Jurkat, Clone E6-1 (cell line): ENCODE data around the gene INPP5E.
A peak's percentile ranks its signal among the peaks of the same experiment; 100 is the strongest.
"Not testable (repeated sequence)": the region's sequence is repeated elsewhere in the genome, so short reads cannot be mapped to it uniquely, and the experiment has no call there.

Experiments
- DNase-seq: peaks from one replicate; pipeline ENCODE4 v3.0.0-alpha.2; 2011; ENCODE audit warnings: low read depth, low spot score
- H3K4me3 ChIP-seq: 2 replicates; pipeline ENCODE4 v1.5.1; 2011; ENCODE audit warnings: mild to moderate bottlenecking, low read length, control low read depth, moderate library complexity

INPP5E gene

GRCh38 chr9:136412962-136413361 lies 26.7 kb downstream of the INPP5E start:
- no peak overlapping the region for H3K4me3 ChIP-seq
- DNase-seq = no peak

DNA sequence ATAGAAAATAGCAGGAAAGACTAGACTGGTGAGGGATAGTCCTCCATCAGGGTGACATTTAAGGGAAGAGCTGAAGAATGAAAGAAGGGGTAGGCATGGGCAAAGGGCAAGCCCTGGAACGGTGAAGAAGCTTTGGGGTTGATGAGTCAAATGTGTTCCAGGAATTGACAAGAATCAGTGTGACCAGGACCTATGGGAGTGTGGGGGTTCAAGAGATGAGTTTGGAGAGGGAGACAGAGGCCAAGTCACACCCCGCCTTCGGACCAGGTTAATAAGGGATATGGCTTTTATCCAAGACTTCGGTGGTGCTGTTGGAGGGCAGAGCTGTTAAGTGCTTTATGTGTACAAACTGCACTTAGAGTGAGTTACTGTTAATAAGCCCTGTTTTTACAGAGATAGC lies 28.3 kb downstream of the INPP5E start:
- DNase-seq = no peak
- peak overlapping the region; percentile 93 for H3K4me3 ChIP-seq

GRCh38 chr9:136410500-136411287 lies 29.0 kb downstream of the INPP5E start, which contains the start of the genes ENTR1 and PMPCA:
Gene ENTR1, minus strand, starts transcription at chr9:136410614. Its CDS starts 217 bp downstream, at chr9:136410397.
Gene PMPCA, plus strand, starts transcription at chr9:136410658. Its CDS starts 11 bp downstream, at chr9:136410669.
- H3K4me3 ChIP-seq = peak within 1 kb of the TSS; percentile 93
- DNase-seq = peak; percentile 82

DNA sequence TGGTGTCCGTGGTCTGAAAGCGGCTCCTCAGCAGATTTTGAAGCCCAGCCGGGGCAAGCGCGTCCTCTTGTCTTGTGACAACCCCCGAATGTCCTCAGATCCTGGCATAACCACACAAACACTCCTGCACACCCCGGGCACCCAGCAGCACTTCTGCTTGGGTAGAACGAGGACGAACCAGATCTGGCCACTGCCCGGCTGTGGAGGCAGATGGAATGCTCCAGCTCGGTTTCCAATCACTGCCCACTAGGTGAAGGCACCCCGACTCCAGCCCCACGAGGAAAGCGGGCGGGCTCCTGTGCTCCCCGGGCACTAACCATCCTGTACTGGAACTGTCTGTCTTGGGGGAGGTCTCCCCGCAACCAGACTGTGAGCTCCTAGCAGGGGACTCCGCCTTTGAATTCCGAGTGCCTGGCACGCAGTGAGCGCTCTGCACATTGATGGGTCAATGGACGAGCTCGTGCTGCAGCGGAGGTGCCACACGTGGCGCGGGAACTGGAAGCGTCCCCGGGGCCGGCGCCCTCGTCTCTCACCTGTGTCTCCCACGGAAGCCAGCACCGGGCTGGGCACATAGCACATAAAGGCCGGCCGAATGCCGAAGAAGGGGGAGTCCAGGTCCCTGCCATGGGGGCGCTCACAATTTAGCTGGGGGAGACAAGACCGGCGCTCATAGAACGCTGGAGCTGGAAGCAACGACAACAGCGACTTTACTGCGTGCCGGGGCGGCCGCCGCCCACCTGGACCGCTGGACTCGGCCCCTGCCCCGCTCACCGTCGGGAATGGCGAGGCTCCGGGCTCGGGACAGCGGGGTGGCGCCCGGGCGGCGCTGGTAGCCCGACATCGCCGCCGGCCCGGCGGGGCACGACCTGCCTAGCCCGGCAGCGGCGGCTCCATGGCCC lies 29.8 kb downstream of the INPP5E start:
- peak overlapping the region; percentile 80 for H3K4me3 ChIP-seq
- DNase-seq = no peak

GRCh38 chr9:136407911-136408310 lies 31.7 kb downstream of the INPP5E start:
- no peak overlapping the region for H3K4me3 ChIP-seq
- no peak for DNase-seq

- not testable (repeated sequence) for H3K4me3 ChIP-seq, DNase-seq
Measured at GRCh38 chr9:136407061-136407460, 32.6 kb downstream of the INPP5E start.

- not testable (repeated sequence) for DNase-seq, H3K4me3 ChIP-seq
Measured at GRCh38 chr9:136405904-136406303, 33.7 kb downstream of the INPP5E start.

GRCh38 chr9:136405481-136405880 lies 34.2 kb downstream of the INPP5E start:
- H3K4me3 ChIP-seq = no peak overlapping the region
- no peak for DNase-seq

- no peak for DNase-seq
- no peak overlapping the region for H3K4me3 ChIP-seq
Measured at GRCh38 chr9:136404801-136405136, 34.9 kb downstream of the INPP5E start.

DNA sequence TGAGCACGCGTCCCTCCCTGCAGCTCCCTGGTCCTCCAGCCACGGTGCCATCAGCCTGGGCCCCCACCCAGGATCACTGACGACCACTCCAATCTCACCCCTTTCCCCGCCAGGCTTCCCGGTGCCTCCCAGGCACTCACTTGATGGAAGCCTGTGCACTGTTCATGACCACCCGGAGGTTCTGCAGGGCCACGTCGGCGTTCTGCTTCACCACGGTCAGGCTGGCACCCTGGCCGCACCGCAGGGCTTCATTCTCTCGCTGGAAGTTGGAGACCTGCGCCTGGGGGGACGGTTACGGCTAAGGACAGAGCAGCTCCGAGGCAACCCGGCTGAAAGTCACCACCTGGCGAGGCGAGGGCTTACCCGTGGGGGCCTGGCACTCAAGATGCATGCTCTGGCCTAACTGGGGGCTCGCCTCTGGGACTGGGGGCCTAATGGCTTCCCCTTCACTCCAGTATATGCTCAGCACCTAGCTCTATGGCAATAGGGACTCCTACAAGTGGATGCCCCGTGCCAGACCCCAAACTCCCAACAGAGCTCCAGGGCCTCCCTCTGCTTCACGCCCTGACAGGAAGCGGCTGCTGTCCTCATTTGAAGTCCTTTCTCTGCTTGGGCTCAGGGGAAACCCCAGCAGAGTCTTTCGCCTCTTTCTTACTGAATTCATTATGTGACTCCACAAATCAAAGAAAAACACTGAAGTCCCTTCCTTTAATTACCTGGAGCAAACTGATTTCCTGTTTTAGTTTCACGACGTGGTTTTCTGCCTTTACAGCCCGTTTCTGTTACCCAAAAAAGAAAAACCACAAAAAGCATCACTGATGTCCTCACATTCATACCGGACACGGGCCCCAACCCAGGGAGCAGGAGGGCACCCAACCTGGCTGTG lies 35.5 kb downstream of the INPP5E start:
- no peak overlapping the region for H3K4me3 ChIP-seq
- no peak for DNase-seq

GRCh38 chr9:136403538-136403914 lies 36.1 kb downstream of the INPP5E start:
- H3K4me3 ChIP-seq = no peak overlapping the region
- peak; percentile 25 for DNase-seq

DNA sequence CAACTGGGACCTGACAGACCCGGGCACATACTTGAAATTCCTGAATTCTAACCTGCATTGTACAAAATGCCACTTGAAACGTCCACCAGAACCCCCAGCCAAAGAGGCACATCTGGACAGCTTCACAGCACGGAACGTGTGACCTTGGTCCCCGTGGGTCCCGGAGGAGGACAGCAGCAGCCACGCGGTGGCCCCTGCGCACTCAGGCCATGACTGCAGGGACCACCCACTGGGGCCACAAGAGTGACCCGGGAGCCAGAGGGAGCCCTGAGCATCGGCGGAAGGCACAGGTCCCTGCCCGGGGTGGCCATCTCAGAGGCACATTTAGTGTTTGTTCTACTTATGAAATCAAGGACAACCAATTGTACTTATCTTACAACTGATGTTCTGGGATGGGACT lies 37.6 kb downstream of the INPP5E start:
- H3K4me3 ChIP-seq = no peak overlapping the region

GRCh38 chr9:136401173-136401922 lies 38.3 kb downstream of the INPP5E start:
- no peak overlapping the region for H3K4me3 ChIP-seq
- DNase-seq = no peak

More for the DNA sequence above, 37.6 kb downstream of the INPP5E start:
- no peak for DNase-seq

DNA sequence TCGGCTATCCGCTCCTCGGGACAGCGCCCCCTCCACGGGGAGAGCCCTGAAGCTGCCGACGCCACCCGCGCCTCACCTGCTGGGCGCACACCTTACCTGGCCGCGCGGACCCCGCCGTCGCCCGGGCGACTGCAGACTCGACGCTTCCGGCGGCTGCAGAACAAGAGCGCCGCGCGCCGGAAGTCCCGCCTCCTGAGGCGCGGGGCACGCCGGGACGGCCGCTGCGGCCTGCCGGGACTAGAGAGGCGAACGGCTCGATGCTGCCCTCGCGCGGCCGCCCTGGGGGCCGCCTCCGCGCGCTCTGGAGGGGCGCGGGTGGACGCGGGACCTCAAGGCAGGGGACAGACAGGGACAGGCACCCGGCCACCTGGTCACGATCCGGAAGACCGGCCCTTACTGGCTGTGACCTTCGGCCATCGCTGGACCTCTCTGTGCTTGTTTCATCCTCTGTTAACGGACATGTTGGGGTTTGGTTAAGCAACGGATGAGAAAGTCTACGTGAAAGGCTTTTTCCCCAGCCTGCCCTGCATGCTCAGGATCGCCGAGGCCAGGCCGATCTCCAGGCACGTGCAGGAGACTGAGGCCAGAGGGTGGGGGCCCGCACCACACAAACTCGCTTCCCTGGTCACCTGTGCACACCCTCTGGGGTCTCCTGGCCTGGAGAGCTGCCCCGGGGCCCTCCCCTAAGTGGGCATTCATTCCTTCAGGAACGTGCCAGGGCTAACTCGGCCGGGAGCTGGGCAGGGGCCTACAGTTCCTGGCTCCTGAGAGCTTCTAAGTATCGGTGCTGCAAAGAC lies 39.4 kb downstream of the INPP5E start, which contains the start of gene SNAPC4:
Gene SNAPC4 (minus strand): TSS at position 133 of the 797 bp plus-strand sequence. CDS start 1,742 bp downstream, outside the sequence.
- peak within 1 kb of the TSS; percentile 87 for H3K4me3 ChIP-seq
- peak; percentile 77 for DNase-seq

DNA sequence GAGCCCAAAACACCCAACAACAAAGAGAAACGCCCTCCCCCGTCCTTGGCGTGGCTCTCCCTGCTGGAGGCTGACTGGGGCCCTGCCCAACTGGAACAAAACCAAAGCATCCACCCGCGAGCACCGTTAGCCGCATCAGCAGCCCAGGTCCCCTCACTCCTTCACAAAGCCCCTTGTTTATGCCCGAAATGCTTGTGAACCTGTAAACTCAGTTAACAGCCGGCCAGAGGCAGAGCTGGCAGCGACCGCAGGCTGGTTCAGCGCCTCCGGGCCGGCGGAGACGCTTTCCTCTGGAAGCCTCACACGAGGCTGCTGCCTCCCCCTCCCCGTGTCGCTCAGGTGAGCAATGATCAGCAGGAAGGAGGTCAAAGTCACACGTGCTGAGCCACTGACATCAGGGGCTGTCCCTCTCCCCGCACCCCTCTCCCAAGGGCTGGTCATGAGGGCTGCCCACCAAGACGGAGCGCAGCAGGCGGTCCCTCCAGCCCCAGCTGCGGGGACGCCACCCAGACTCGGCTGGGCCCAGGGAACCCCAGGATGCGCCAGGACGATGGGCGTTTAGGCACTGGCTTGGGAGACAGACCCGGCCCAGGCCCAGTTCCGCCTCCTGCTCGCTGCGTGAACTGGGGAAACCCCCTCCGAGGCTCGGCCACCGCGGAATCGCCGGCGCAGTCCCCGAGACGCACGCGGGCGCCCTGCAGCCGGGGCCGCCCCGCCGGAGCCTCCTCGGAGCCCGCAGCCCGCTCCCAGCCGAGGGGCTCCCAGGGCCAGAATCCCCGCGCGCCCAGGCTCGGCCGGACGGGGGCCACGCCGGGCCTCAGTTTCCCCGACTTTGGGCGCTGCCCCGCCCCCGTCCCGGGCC lies 40.2 kb downstream of the INPP5E start:
- H3K4me3 ChIP-seq = peak overlapping the region; percentile 87
- no peak for DNase-seq

- H3K4me3 ChIP-seq = no peak overlapping the region
- DNase-seq = no peak
Measured at GRCh38 chr9:136398286-136398685, 41.4 kb downstream of the INPP5E start.

- no peak overlapping the region for H3K4me3 ChIP-seq
- no peak for DNase-seq
Measured at GRCh38 chr9:136397643-136398042, 42.0 kb downstream of the INPP5E start.
